ENCODE measurements around the gene C19orf73. TPM values are rescaled to one million over a fixed set of nuclear protein-coding genes. Genes with fewer than 3 reads are reported as not detected.
"Not testable (repeated sequence)": the region's sequence is repeated elsewhere in the genome, so short reads cannot be mapped to it uniquely, and the experiment has no call there.

C19orf73 gene
- total RNA-seq, 1 donor from 2014 or later, result 1.4 TPM

DNA sequence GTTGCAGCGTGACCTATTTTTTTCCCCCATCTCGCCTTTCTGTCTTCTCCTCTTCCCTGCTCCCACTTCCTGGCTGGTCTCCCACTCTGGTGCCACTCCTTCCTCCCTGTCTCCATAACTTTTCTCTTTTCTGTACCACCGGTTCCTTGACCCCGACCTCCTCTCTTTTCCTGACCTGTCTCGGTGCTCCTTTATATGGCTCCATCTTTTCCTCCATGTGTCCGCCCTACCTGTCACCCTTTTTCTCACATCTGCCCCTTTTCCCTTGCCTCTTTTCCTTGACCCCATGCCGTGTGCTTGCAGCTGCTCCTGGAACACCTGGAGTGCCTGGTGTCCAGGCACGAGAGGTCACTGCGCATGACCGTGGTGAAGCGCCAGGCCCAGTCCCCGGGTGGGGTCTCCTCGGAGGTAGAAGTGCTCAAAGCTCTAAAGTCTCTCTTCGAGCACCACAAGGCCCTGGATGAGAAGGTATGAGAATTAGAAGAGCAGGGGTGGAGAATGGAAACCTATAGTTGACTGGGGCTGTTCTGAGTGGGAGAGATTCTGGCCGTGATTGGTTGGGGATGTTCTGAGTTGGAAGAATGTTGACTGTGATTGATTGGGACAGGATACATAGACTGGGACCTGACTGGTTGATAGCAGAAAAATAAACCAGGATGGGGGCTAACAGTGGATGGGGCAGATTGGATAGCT lies 9.7 kb upstream of the C19orf73 start:
- no peak for ATAC-seq

GRCh38 chr19:49127674-49128544 lies 9.0 kb upstream of the C19orf73 start:
- TF ChIP-seq CTCF (IDR thresholded peaks at IDR 0.05), result peak; percentile 8
- H3K36me3 ChIP-seq, result no peaks in the 10 kb centered on the region
- DNase-seq (peak; percentile 96), ATAC-seq (peak; percentile 98 to 99)
- intact Hi-C loops (cut with DNase I), result no loop called here
- no peaks in the 10 kb centered on the region for H3K27me3 ChIP-seq (ENCODE audit: low read depth)
- peak overlapping the region; percentile 38 for H3K27ac ChIP-seq
- peaks cover 14% of the 10 kb centered on the region for H3K4me1 ChIP-seq
- no peaks in the 10 kb centered on the region for H3K9me3 ChIP-seq
- peak overlapping the region; percentile 46 for H3K4me3 ChIP-seq

More for the DNA sequence above, 9.7 kb upstream of the C19orf73 start:
- Histone ChIP-seq H3K4me1 (peaks cover 17% of the 10 kb centered on the region), H3K27ac (no peak overlapping the region), H3K4me3 (peak overlapping the region; percentile 46), H3K27me3 (ENCODE audit: low read depth) (no peaks in the 10 kb centered on the region), H3K36me3 (no peaks in the 10 kb centered on the region), H3K9me3 (no peaks in the 10 kb centered on the region)
- intact Hi-C loops (cut with DNase I), result no loop called here
- no peak for DNase-seq
- TF ChIP-seq CTCF (IDR thresholded peaks at IDR 0.05), result no peak

- intact Hi-C loops (cut with DNase I); H3K27ac ChIP-seq; H3K36me3 ChIP-seq; ATAC-seq; DNase-seq; H3K27me3 ChIP-seq (ENCODE audit: low read depth); H3K9me3 ChIP-seq: not testable (repeated sequence)
- Histone ChIP-seq H3K4me3 (peak overlapping the region; percentile 46), H3K4me1 (peaks cover 14% of the 10 kb centered on the region)
Measured at GRCh38 chr19:49127225-49127624, 8.3 kb upstream of the C19orf73 start.

DNA sequence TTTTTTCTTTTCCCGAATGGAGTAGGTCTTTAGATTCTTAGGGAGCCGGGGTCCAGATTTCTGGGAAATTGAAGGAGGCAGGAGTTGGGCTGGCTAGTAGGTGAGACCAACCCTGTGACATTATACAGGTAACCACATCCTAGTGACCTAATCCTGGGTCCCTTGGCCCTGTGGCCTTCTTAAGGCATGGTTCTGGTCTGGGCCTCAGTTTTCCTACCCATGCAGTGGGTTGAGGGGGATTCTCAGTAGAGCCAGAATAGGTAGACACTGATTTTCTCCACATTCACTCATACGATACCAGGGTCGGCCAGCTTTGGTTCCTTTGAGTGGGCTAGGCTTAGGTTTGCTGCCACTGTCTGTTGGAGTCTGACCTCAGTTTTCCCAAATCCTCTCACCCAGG lies 7.6 kb upstream of the C19orf73 start:
- Histone ChIP-seq H3K4me3 (no peak overlapping the region), H3K27me3 (ENCODE audit: low read depth) (no peaks in the 10 kb centered on the region), H3K27ac (no peak overlapping the region), H3K36me3 (no peaks in the 10 kb centered on the region), H3K4me1 (peaks cover 14% of the 10 kb centered on the region), H3K9me3 (no peaks in the 10 kb centered on the region)
- no peak for ATAC-seq
- DNase-seq, result no peak
- intact Hi-C loops (cut with DNase I), result no loop called here
- no peak for TF ChIP-seq CTCF (IDR thresholded peaks at IDR 0.05)

DNA sequence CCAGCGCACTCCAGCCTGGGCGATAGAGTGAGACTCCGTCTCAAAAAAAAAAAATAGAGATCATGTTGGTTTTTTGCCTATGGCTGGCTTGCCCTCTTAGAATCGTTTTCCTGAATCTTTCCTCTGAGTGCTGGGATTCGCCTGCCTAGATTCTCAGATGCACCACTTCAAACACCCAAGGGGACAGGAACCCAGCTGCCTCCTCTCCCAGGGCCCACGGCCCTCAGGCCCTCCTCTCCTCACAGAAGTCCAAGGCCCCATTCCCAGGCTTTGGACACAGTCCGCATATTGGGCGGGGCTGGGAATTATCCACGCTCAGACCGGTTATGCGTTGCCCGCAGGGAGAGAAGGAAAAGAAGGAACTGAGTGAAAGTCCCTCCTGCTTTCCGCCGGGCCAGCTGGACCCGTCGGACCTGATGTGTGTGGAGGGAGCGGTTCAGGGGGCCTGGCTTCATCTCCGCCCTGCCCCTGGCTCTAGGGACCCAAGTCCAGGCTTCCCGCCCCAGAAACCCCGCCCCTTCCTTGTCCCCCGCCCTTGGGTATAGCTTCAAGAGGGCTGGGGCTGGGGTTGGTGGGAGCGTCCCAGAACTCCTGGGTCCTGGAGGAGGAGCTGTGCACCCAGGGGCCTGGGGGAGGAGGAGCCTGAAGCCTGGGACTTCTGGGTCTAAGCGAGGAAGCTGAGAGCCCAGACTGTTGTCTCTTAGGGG lies 6.2 kb upstream of the C19orf73 start:
- Histone ChIP-seq H3K4me3 (no peak overlapping the region), H3K4me1 (peaks cover 16% of the 10 kb centered on the region), H3K27ac (no peak overlapping the region), H3K27me3 (ENCODE audit: low read depth) (peaks cover 4% of the 10 kb centered on the region), H3K36me3 (no peaks in the 10 kb centered on the region), H3K9me3 (no peaks in the 10 kb centered on the region)
- intact Hi-C loops (cut with DNase I), result no loop called here
- no peak for TF ChIP-seq CTCF (IDR thresholded peaks at IDR 0.05)
- ATAC-seq (no peak), DNase-seq (no peak)

GRCh38 chr19:49123285-49123684 lies 4.3 kb upstream of the C19orf73 start:
- H3K27me3 ChIP-seq (ENCODE audit: low read depth); H3K36me3 ChIP-seq; H3K4me3 ChIP-seq; DNase-seq; H3K27ac ChIP-seq; ATAC-seq; H3K9me3 ChIP-seq; intact Hi-C loops (cut with DNase I): not testable (repeated sequence)
- peaks cover 23% of the 10 kb centered on the region for H3K4me1 ChIP-seq

GRCh38 chr19:49121841-49122240 lies 2.9 kb upstream of the C19orf73 start:
- not testable (repeated sequence) for H3K9me3 ChIP-seq, H3K4me3 ChIP-seq, ATAC-seq

More at GRCh38 chr19:49121841-49122240, 2.9 kb upstream of the C19orf73 start:
- H3K27ac ChIP-seq; H3K36me3 ChIP-seq; H3K27me3 ChIP-seq (ENCODE audit: low read depth); intact Hi-C loops (cut with DNase I); DNase-seq: not testable (repeated sequence)
- peaks cover 27% of the 10 kb centered on the region for H3K4me1 ChIP-seq
